Aorta (tissue), 5 donors: ENCODE results near the gene APP. TPM values are rescaled to one million over a fixed set of nuclear protein-coding genes. Genes with fewer than 3 reads are reported as not detected.
"Not testable (repeated sequence)": the region's sequence is repeated elsewhere in the genome, so short reads cannot be mapped to it uniquely, and the experiment has no call there.

Experiments used
- ATAC-seq: fragments of 200-7000 bp; cut with Tn5 transposase; one replicate; pipeline ENCODE4 v1.9.1; 2022; ENCODE audit warnings: moderate library complexity; ENCODE audit not compliant: low FRiP score
- DNase-seq, 2 donors: peaks; one replicate each; pipeline ENCODE4 v3.0.0-alpha.2; 2020
- H3K27ac ChIP-seq, 2 donors: one replicate each; pipeline ENCODE4 v1.5.1; 2013; ENCODE audit warnings: low read length in 2 of 2, mild to moderate bottlenecking in 2 of 2, moderate library complexity in 2 of 2, control low read depth in 1 of 2, inconsistent platforms in 1 of 2, low read depth in 1 of 2
- H3K27me3 ChIP-seq, 2 donors: one replicate each; pipeline ENCODE4 v1.6.1; 2013; ENCODE audit warnings: control low read depth in 1 of 2, low read length in 1 of 2, mild to moderate bottlenecking in 1 of 2, moderate library complexity in 1 of 2; ENCODE audit not compliant: insufficient read depth in 2 of 2, control insufficient read depth in 1 of 2
- H3K36me3 ChIP-seq, 2 donors: one replicate each; pipeline ENCODE4 v1.6.1; 2013; ENCODE audit warnings: control low read depth in 1 of 2, low read length in 1 of 2, mild to moderate bottlenecking in 1 of 2; ENCODE audit not compliant: insufficient read depth in 2 of 2, control insufficient read depth in 1 of 2
- H3K4me1 ChIP-seq, 2 donors: one replicate each; pipeline ENCODE4 v1.6.1; 2013; ENCODE audit warnings: low read length in 2 of 2, control low read depth in 1 of 2, mild to moderate bottlenecking in 1 of 2, moderate library complexity in 1 of 2; ENCODE audit not compliant: insufficient read depth in 2 of 2, control insufficient read depth in 1 of 2
- H3K4me3 ChIP-seq, 2 donors: one replicate each; pipeline ENCODE4 v1.5.1; 2013; ENCODE audit warnings: low read length in 2 of 2, control low read depth in 1 of 2, mild to moderate bottlenecking in 1 of 2
- H3K9me3 ChIP-seq: one replicate; pipeline ENCODE4 v1.6.1; 2013; ENCODE audit warnings: mild to moderate bottlenecking, low read length; ENCODE audit not compliant: control insufficient read depth
- WGBS, 2 donors: extraction: QIAGEN DNeasy Blood & Tissue Kit; methylation state at CpG; one replicate each; pipeline ENCODE4 v1.1.7; 2013; 5-methylcytosine and 5-hydroxymethylcytosine counted together
- intact Hi-C, 2 donors: fragments of 100-400 bp; cut with DNase I; formaldehyde crosslinking; loops; one replicate each; pipeline versions ENCODE4 v1.14.2 to v1.15.0; 2022
- polyA plus RNA-seq, 2 donors: library from polyadenylated mRNA; stranded (reverse); fragments of 200-250 nt; gene quantifications; one replicate each; pipeline ENCODE4 v1.2.3, GENCODE V29; 2013
- total RNA-seq, 2 donors: library from RNA; stranded (reverse); fragmentation: NEBNext Ultra II Directional; extraction: Animal tissue kit (Norgen Biotek cat#: 25700); gene quantifications; one replicate each; pipeline ENCODE4 v1.2.1, GENCODE V29; 2021
- donor health status: healthy with polysubstance abuse.
- donor health status: Bipolar disorder and iron deficiency.
- donor health status: DM: no; HTN: no; CAD: no.
- donor health status: DM: no; HTN: no; CAD: no.
- donor health status: DM: yes; HTN: yes; CAD: no.

Gene APP
- total and polyA plus RNA-seq, 4 donors: 149 to 581 (median 371) TPM

- no peak for DNase-seq
- H3K27me3 ChIP-seq: no peaks in the 10 kb centered on the region
- H3K9me3 ChIP-seq: no peaks in the 10 kb centered on the region
- intact Hi-C loops: no loop called here
- WGBS, 2 donors: 53 to 60% methylated on average over 9 of the region's 9 CpGs
- peaks cover 0 to 5% of the 10 kb centered on the region in 2 donors for H3K4me1 ChIP-seq
- ATAC-seq: no peak
- H3K4me3 ChIP-seq: no peak overlapping the region
- no peak overlapping the region for H3K27ac ChIP-seq
- no peaks in the 10 kb centered on the region for H3K36me3 ChIP-seq
Measured at GRCh38 chr21:26025536-26026512, 144.7 kb downstream of the APP start.

- H3K27me3 ChIP-seq, H3K4me3 ChIP-seq, H3K9me3 ChIP-seq, H3K4me1 ChIP-seq, H3K36me3 ChIP-seq, intact Hi-C loops, H3K27ac ChIP-seq, ATAC-seq, DNase-seq: not testable (repeated sequence)
- WGBS, 2 donors: 100% methylated on average over 4 of the region's 4 CpGs
Measured at GRCh38 chr21:26023406-26023805, 147.2 kb downstream of the APP start.

GRCh38 chr21:26022598-26023337 is 147.8 kb downstream of the APP start:
- H3K36me3 ChIP-seq, DNase-seq, H3K27ac ChIP-seq, H3K27me3 ChIP-seq, H3K4me3 ChIP-seq, intact Hi-C loops, H3K9me3 ChIP-seq, H3K4me1 ChIP-seq, ATAC-seq: not testable (repeated sequence)
- 98% methylated on average over 6 of the region's 6 CpGs for WGBS, 2 donors

- Histone ChIP-seq H3K27ac (no peak overlapping the region), H3K27me3 (no peaks in the 10 kb centered on the region), H3K4me1 (peaks cover 0 to 4% of the 10 kb centered on the region in 2 donors), H3K36me3 (no peaks in the 10 kb centered on the region), H3K9me3 (no peaks in the 10 kb centered on the region), H3K4me3 (no peak overlapping the region)
- intact Hi-C loops: no loop called here
- no peak for DNase-seq
- no peak for ATAC-seq
- 86 to 93% methylated on average over 1 of the region's 1 CpG for WGBS, 2 donors
Measured at GRCh38 chr21:26020510-26020909, 150.1 kb downstream of the APP start.

DNA sequence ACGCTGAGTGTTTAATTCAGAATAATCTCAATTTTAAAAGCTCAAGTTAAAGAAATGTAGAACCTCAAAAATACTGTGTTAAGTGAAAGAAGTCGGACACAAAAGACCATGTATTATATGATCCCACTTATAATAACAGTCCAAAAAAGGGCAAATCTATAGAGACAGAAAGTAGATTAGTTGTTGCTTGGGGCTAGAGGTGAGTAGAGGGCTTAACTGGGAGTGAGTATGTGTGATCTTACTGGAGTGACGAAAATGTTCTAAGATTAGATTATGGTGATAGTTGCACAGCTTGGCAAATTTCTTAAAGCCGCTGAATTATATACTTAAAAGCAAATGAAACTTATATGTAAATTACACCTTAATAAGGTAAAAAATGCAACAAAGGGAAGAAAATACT is 150.5 kb downstream of the APP start:
- Histone ChIP-seq H3K27me3 (no peaks in the 10 kb centered on the region), H3K36me3 (no peaks in the 10 kb centered on the region), H3K4me3 (no peak overlapping the region), H3K27ac (no peak overlapping the region), H3K9me3 (no peaks in the 10 kb centered on the region), H3K4me1 (peaks cover 0 to 4% of the 10 kb centered on the region in 2 donors)
- intact Hi-C loops: no loop called here
- no peak for DNase-seq
- ATAC-seq: no peak
- 93 to 95% methylated on average over 4 of the region's 4 CpGs for WGBS, 2 donors

DNA sequence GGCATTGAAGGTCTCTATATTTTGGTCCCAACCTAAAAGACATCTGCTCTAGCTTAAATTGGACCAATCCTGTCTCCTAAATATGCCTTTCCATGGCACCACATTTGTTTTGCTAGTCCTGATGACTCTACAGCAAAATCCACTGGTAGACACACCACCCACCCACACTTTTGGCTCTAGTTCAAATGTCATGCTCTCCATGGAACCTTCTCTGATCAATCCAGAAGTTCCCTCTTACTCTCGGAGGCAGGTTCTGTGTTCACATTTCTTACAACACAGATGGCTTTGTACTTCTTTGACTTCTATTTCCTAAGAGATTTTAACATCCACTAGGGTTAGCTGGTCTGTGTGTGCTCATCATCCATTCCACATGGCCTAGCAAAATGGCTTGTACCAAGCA is 151.3 kb downstream of the APP start:
- H3K27ac ChIP-seq: no peak overlapping the region
- no peaks in the 10 kb centered on the region for H3K36me3 ChIP-seq
- H3K9me3 ChIP-seq: no peaks in the 10 kb centered on the region
- H3K27me3 ChIP-seq: no peaks in the 10 kb centered on the region
- no peak for DNase-seq
- no peak overlapping the region for H3K4me3 ChIP-seq
- 92 to 97% methylated on average over 1 of the region's 1 CpG for WGBS, 2 donors
- ATAC-seq: no peak
- H3K4me1 ChIP-seq: peaks cover 0 to 4% of the 10 kb centered on the region in 2 donors
- intact Hi-C loops: no loop called here

DNA sequence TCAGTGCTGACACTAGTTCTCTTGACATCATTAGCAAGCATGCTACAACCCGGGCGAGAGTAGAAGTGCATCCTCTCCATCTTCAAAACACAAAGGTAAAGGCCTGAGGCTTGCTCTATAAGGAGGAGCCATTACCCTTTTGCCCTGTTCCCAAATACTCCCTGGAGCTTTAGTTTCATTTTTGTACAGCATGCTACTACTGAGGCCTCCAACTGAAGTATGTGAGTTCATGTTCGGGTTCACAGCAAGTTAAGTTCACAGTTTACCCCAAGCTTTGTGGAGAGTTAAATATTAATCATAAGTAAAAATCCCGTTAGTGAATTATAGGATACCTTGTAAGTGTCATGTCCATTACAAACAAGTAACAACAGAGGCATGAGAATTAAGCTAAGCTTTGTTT is 156.6 kb downstream of the APP start:
- ATAC-seq (no peak), DNase-seq (no peak)
- no peak overlapping the region for H3K4me3 ChIP-seq
- H3K27me3 ChIP-seq: no peaks in the 10 kb centered on the region
- 69 to 81% methylated on average over 4 of the region's 4 CpGs for WGBS, 2 donors
- intact Hi-C loops: no loop called here
- no peak overlapping the region for H3K27ac ChIP-seq
- H3K9me3 ChIP-seq: no peaks in the 10 kb centered on the region
- H3K4me1 ChIP-seq: peaks cover 1 to 2% of the 10 kb centered on the region in 2 donors
- H3K36me3 ChIP-seq: no peaks in the 10 kb centered on the region

DNA sequence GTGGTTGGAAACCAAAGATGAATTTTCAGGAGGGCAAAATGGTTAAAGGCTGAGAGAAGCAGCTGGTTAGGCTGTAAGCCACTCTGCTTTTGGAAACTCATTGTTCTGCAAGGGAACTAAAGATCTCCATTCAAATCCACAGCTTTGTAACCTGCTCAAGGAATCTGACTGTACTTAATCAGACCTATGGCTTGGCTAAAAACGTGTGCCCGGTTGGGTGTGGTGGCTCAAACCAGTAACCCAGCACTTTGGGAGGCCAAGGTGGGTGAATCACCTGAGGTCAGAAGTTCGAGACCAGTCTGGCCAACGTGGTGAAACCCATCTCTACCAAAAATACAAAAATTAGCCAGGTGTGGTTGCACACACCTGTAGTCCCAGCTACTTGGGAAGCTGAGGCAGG is 158.1 kb downstream of the APP start:
- H3K27me3 ChIP-seq, H3K36me3 ChIP-seq, H3K9me3 ChIP-seq, H3K4me1 ChIP-seq, intact Hi-C loops, DNase-seq, ATAC-seq, H3K4me3 ChIP-seq, H3K27ac ChIP-seq: not testable (repeated sequence)
- 90 to 92% methylated on average over 4 of the region's 4 CpGs for WGBS, 2 donors
